NB4 (cell line): Measurements from ENCODE around the gene NKD1.
"Not testable (repeated sequence)": the region's sequence is repeated elsewhere in the genome, so short reads cannot be mapped to it uniquely, and the experiment has no call there.

Experiments used
- DNase-seq: peaks from one replicate; pipeline ENCODE4 v3.0.0; 2010; ENCODE audit warnings: low read depth
- H3K4me3 ChIP-seq: one replicate; pipeline ENCODE4 v1.5.1; 2011; ENCODE audit warnings: mild to moderate bottlenecking, low read depth, low read length, moderate library complexity
- CTCF ChIP-seq: IDR thresholded peaks from one replicate; pipeline ENCODE4 v1.5.1; 2012; ENCODE audit warnings: low read depth, low read length
- MYC ChIP-seq: IDR thresholded peaks from 2 replicates; pipeline ENCODE4 v1.6.1; 2011; ENCODE audit warnings: low read depth, low read length
- POLR2A ChIP-seq: IDR thresholded peaks from 2 replicates; pipeline ENCODE4 v1.6.1; 2011; ENCODE audit warnings: mild to moderate bottlenecking; ENCODE audit not compliant: insufficient read length; ENCODE audit errors: extremely low read depth
- TF ChIP-seq, protein P1 (sequence below): IDR thresholded peaks from 2 replicates; pipeline ENCODE4 v1.6.1; 2011; ENCODE audit warnings: low read depth, low read length

Gene NKD1

GRCh38 chr16:50501986-50502615, 46.1 kb upstream of the NKD1 start:
- TF ChIP-seq MYC (no peak), CTCF (no peak), POLR2A (no peak)
- TF ChIP-seq, protein P1, sequence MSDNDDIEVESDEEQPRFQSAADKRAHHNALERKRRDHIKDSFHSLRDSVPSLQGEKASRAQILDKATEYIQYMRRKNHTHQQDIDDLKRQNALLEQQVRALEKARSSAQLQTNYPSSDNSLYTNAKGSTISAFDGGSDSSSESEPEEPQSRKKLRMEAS: no peak
- DNase-seq: no peak
- H3K4me3 ChIP-seq: no peak overlapping the region

- DNase-seq: no peak
- TF ChIP-seq, protein P1: no peak
- TF ChIP-seq CTCF (no peak), POLR2A (no peak), MYC (no peak)
Measured at GRCh38 chr16:50502616-50503011, 45.6 kb upstream of the NKD1 start.

DNA sequence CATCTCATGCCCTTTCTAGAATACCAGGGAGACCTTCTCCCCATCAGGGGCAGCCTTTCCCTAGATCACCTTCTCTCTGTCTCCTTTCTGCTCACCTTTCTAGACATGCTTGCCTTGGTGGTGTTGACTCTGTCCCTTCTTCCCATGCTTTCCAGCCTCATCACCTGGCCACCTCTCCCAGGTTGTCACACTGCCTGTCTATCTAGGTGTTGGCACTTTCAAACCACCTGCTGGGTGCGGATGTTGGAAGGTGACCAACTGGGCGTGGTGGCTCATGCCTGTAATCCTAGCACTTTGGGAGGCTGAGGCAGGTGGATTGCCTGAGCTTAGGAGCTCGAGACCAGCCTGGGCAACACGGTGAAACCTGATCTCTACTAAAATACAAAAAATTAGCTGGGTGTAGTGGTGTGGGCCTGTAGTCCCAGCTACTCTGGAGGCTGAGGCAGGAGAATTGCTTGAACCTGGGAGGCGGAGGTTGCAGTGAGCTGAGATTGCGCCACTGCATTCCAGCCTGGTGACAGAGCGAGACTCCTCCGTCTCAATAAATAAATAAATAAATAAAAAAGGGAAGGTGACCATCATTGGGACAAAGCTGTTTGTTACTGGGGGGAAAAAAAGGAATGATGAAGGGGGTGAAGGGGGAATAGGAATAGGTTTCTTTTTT, 44.2 kb upstream of the NKD1 start:
- not testable (repeated sequence) for H3K4me3 ChIP-seq, DNase-seq

More at GRCh38 chr16:50502616-50503011, 45.6 kb upstream of the NKD1 start:
- no peak overlapping the region for H3K4me3 ChIP-seq

DNA sequence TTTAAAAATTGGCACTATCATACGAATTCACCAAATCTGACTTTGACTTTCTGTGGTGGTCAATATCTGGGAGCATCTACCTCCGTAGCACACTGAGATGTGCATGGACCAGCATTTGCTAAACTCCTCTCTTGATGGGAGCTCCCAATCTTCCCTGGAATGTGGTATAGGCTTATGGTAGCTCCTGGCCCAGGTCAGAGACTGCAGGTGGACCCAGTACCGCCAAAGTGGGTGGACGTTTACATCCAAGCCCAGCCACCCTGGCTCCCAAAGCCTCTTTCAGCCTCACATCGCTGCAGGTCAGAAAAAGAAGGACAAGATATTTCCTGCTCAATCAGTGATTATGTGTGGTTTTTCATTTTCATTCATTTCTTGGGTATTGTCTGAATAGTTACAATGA, 43.1 kb upstream of the NKD1 start:
- no peak for DNase-seq
- H3K4me3 ChIP-seq: no peak overlapping the region
- TF ChIP-seq MYC: no peak
- TF ChIP-seq POLR2A: no peak
- TF ChIP-seq CTCF: no peak
- TF ChIP-seq, protein P1: no peak

- no peak overlapping the region for H3K4me3 ChIP-seq
- no peak for DNase-seq
- TF ChIP-seq CTCF: no peak
- TF ChIP-seq POLR2A: no peak
- TF ChIP-seq MYC: no peak
- TF ChIP-seq, protein P1: no peak
Measured at GRCh38 chr16:50505714-50506542, 42.3 kb upstream of the NKD1 start.

DNA sequence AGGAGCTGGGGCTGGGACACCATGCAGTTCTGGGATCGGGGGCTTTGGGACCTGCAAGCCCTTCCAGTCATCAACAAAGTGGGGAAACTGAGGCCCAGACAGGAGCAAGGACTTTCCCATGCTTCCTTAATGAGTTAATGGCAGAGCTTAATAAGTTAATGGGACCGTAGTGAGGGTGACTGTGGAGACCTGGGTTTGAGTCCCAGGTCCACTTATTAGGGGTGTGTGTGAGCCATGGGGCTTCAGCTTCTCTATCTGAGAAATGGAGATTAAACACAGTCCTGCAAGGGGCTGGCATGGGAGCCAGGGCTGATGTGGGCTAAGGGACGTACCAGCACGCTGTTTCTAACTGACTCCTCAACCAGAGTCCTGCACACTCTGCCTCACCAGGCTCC, 41.7 kb upstream of the NKD1 start:
- no peak for DNase-seq
- TF ChIP-seq CTCF: no peak
- TF ChIP-seq POLR2A: no peak
- no peak overlapping the region for H3K4me3 ChIP-seq
